Activated CD4-positive, alpha-beta T cell treated with anti-CD3 and anti-CD28 coated beads for 24 hours (primary cell): ENCODE measurements around the gene BIRC3.

Experiments
- DNase-seq, 2 donors: peaks; one replicate each; pipeline ENCODE4 v3.0.0-alpha.2; 2020; ENCODE audit warnings: low read depth in 2 of 2

Gene BIRC3

GRCh38 chr11:102317099-102317767 is at the start of gene BIRC3:
BIRC3 (plus strand) TSS chr11:102317484; CDS start chr11:102324510, 7,026 bp downstream.
- peak; percentile 81 to 82 for DNase-seq

- DNase-seq, result no peak
These were observed 49.7 kb upstream of the BIRC3 start for GRCh38 chr11:102267609-102268008.

GRCh38 chr11:102268083-102268984 is 49.0 kb upstream of the BIRC3 start:
- peak; percentile 51 to 74 for DNase-seq

GRCh38 chr11:102268985-102269470 is 48.3 kb upstream of the BIRC3 start:
- no peak for DNase-seq

DNA sequence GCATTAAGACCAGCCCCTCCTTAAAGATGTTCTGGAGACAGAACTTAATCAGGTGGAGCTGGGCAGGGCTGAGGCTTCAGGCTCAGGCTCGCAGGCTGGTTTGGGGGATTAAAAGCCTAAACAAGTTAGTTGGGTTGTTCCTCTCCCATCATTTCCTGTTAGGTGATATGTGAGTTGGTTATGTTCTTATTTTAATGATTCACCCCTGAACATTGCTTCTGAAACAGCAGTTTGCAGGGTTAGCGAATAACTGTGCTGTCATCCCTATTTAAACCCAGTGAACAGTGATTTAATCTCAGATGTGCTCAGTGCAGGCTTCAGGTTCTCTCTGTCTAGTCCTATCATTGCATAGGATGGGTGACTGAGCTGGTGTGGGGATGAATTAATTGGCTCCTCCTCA is 47.4 kb upstream of the BIRC3 start:
- DNase-seq, result no peak

- DNase-seq, result no peak
These were observed 45.0 kb upstream of the BIRC3 start for GRCh38 chr11:102272047-102272824.

- DNase-seq, result no peak
These were observed 42.7 kb upstream of the BIRC3 start for GRCh38 chr11:102274628-102275027.

GRCh38 chr11:102276362-102276761 is 40.9 kb upstream of the BIRC3 start:
- no peak for DNase-seq

GRCh38 chr11:102276783-102277182 is 40.5 kb upstream of the BIRC3 start:
- no peak for DNase-seq

DNA sequence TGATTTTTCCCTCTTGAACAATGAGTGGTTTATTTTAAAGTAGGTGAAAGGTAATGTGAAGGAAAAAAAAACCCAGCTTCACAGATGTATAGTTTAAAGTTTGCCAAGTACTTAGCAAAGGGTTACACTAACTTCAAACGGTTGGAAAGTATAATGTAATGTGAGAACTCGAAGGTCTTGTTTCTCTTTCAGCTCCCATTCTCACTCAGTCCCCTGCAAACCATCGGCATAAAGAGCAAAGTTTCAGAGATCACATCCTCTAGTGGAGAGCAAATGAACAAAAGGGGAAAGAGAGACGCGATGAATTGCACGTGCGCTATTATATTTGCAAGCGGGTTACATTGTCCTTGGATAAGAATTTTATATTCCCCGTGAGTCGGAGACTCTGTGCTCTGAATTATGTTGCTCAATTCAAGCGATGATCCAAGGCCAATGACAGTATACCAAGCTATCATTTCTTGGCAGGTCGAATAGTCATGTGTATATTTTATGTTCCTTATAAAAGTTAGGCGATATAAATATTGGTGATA is 37.6 kb upstream of the BIRC3 start:
- no peak for DNase-seq

- DNase-seq, result no peak
These were observed 36.9 kb upstream of the BIRC3 start for GRCh38 chr11:102280245-102280833.

DNA sequence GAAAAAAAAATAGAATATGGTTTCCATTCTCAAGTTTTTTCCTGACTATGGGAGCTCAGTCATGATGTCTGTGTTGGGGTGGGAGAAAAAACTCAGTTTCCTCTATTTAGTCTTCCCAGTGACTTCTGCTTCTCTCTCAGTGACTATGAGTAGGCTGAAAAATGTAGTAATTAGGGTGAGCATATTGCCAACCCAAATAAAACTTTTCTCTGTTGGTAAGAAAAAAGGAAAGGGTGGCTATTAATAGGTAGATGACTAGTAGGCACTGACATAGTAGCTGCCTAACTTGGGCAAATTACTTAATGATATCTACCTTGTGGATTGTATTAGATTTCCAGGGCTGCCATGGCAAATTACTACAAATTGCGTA is 34.2 kb upstream of the BIRC3 start:
- DNase-seq, result no peak

- no peak for DNase-seq
These were observed 33.3 kb upstream of the BIRC3 start for GRCh38 chr11:102284008-102284407.

GRCh38 chr11:102286292-102286691 is 31.0 kb upstream of the BIRC3 start:
- no peak for DNase-seq

DNA sequence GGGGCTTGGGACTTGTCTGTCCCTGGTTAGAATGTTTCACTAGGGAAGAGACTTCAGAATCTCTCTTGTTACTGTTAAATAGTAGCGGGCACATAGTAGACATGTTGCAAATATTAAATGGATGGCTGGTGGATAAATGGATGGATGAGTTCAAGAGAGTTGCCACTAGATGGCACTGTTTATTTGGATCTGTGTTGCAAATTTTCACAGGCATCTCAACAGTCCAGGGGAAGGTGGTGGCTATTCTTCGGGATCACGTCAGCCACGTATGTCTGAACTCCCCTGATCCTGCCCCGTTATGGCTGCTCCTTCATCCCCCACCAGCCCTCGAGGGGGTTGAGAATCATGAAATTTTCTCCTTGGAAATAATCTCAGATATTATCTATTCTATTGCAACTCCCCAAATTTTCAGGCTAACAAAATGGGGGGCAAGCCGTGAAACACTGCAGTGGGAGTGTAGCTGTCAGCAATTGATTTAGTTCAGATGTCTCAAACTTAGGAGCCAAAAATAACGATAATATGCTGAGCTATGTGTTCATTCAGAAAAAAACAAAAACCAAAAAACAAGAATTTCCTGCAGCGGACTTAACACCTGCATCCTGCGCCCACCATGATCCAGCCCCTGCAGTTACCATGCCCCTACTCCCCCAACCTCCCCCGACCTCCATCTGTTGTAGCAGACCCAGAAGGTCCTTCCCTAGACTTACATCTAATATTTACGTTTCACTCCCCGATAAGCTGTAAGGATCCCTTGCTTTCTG is 29.1 kb upstream of the BIRC3 start:
- DNase-seq, result peak in 1 of 2 donors; percentile 22

- DNase-seq, result no peak
These were observed 28.6 kb upstream of the BIRC3 start for GRCh38 chr11:102288725-102289083.

GRCh38 chr11:102289592-102289991 is 27.7 kb upstream of the BIRC3 start:
- DNase-seq, result no peak

DNA sequence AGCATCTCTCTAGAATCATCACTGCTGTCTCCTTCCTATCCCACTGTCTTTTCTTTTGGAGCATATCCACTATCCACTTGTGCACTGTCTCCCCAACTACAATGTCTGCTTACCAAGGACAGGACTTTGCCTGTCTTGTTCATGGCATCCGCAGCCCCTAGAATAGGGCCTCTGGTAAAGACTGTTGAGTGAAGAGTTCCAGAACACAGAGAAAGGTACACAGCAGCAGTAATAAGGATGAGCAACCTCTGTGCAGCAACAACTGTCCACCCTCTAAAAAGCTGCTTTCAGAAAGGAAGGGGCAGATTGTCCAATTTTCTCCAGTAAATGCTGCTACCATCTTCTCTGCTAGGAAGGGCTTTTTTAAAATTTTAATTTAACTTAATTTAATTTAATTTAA is 25.5 kb upstream of the BIRC3 start:
- no peak for DNase-seq

DNA sequence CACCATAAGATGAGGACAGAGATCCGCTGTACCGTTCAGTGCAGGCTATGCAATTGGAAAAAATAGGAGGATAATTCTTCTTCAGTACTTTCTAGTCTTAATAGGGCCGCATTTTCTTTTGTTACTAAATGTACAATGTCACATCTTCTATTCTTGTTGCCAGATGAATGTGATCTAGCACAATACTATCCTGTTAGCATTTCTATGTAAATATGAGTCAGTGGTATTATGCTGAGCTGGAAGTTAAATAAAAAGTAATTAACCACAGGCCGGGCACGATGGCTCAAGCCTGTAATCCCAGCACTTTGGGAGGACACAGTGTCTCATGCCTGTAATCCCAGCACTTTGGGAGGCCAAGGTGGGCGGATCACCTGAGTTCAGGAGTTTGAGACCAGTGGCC is 24.4 kb upstream of the BIRC3 start:
- DNase-seq, result no peak

GRCh38 chr11:102293873-102294601 is 23.2 kb upstream of the BIRC3 start:
- no peak for DNase-seq
